Measurements from ENCODE around the gene DLGAP4.

Gene DLGAP4

GRCh38 chr20:36418711-36419110 is 112.6 kb downstream of the DLGAP4 start:
- DNase-seq = no peak

- DNase-seq = no peak
Measured at GRCh38 chr20:36421641-36422040, 115.5 kb downstream of the DLGAP4 start.

- DNase-seq = no peak
Measured at GRCh38 chr20:36424314-36424713, 118.2 kb downstream of the DLGAP4 start.

GRCh38 chr20:36425166-36425565 is 119.0 kb downstream of the DLGAP4 start:
- DNase-seq = no peak

GRCh38 chr20:36431604-36432003 is 125.5 kb downstream of the DLGAP4 start:
- no peak for DNase-seq

- DNase-seq = no peak
Measured at GRCh38 chr20:36432096-36432495, 126.0 kb downstream of the DLGAP4 start.

GRCh38 chr20:36434383-36434782 is 128.2 kb downstream of the DLGAP4 start:
- no peak for DNase-seq

- no peak for DNase-seq
Measured at GRCh38 chr20:36435124-36435523, 129.0 kb downstream of the DLGAP4 start.

GRCh38 chr20:36435592-36436541 is 129.7 kb downstream of the DLGAP4 start:
- DNase-seq = peak; percentile 90

- DNase-seq = peak; percentile 58
Measured at GRCh38 chr20:36439040-36439730, 133.0 kb downstream of the DLGAP4 start.

- no peak for DNase-seq
Measured at GRCh38 chr20:36439731-36440072, 133.6 kb downstream of the DLGAP4 start.

- no peak for DNase-seq
Measured at GRCh38 chr20:36440370-36441026, 134.4 kb downstream of the DLGAP4 start.

GRCh38 chr20:36441027-36441414 is 134.9 kb downstream of the DLGAP4 start:
- no peak for DNase-seq

GRCh38 chr20:36441416-36441815 is 135.3 kb downstream of the DLGAP4 start:
- DNase-seq = no peak

GRCh38 chr20:36445847-36446246 is 139.7 kb downstream of the DLGAP4 start:
- DNase-seq = no peak

- no peak for DNase-seq
Measured at GRCh38 chr20:36446557-36446956, 140.4 kb downstream of the DLGAP4 start.

- no peak for DNase-seq
Measured at GRCh38 chr20:36447101-36447500, 141.0 kb downstream of the DLGAP4 start.

GRCh38 chr20:36449663-36450062 is 143.5 kb downstream of the DLGAP4 start:
- DNase-seq = no peak

GRCh38 chr20:36454332-36454697 is 148.2 kb downstream of the DLGAP4 start:
- no peak for DNase-seq

GRCh38 chr20:36454698-36455427 is 148.7 kb downstream of the DLGAP4 start:
- no peak for DNase-seq

GRCh38 chr20:36455972-36456625 is 150.0 kb downstream of the DLGAP4 start:
- no peak for DNase-seq

Measured in stimulated activated CD4-positive, alpha-beta T cell treated with anti-CD3 and anti-CD28 coated beads, Interleukin-1b, Interleukin-23, amount 100 ng/mL, for 48 hours (primary cell).